PC-3 (cell line): ENCODE measurements around the gene MARK2. TPM values are rescaled to one million over a fixed set of nuclear protein-coding genes. Genes with fewer than 3 reads are reported as not detected.

Experiments used
- ATAC-seq: fragments of 200-7000 bp; cut with Tn5 transposase; 2 replicates; pipeline ENCODE4 v1.9.1; 2020; ENCODE audit warnings: mild to moderate bottlenecking, moderate library complexity
- BruUV-seq: library from RNA; stranded (reverse); fragments of 400-500 nt; replicated peaks from 2 replicates; lab custom pipeline; 2021; lab: Mats Ljungman, UMichigan
- CTCF ChIA-PET: fragments of 300-600 bp; sonication (Branson Sonifier 250); formaldehyde crosslinking; loops from one replicate; lab custom pipeline; 2022; ENCODE audit warnings: antibody characterized with exemption; lab: Charles Lee
- POLR2A ChIA-PET: fragments of 300-600 bp; sonication (Branson Sonifier 250); formaldehyde crosslinking; loops from one replicate; lab custom pipeline; 2022; ENCODE audit warnings: antibody characterized with exemption; ENCODE audit not compliant: unreplicated experiment; lab: Charles Lee
- DNase-seq: peaks from one replicate; pipeline ENCODE4 v3.0.0-alpha.2; 2015
- H2AFZ ChIP-seq: fragments of 300-600 bp; sonication (generic); 2 replicates; pipeline ENCODE4 v1.6.0; 2016; ENCODE audit warnings: antibody characterized with exemption, low read length
- H3F3A ChIP-seq: fragments of 300-600 bp; sonication (generic); one replicate; pipeline ENCODE4 v1.6.0; 2017; ENCODE audit warnings: antibody characterized with exemption, low read length, control low read depth, mild to moderate bottlenecking; ENCODE audit not compliant: unreplicated experiment
- H3K27ac ChIP-seq: fragments of 300-600 bp; sonication (generic); 2 replicates; pipeline ENCODE4 v1.5.1; 2016; ENCODE audit warnings: mild to moderate bottlenecking, low read length
- H3K27me3 ChIP-seq: fragments of 300-600 bp; sonication (generic); 2 replicates; pipeline ENCODE4 v1.6.1; 2016; ENCODE audit warnings: low read length, mixed read lengths
- H3K36me3 ChIP-seq: fragments of 300-600 bp; sonication (generic); 2 replicates; pipeline ENCODE4 v1.6.1; 2016; ENCODE audit warnings: low read depth, mixed run types, low read length, mixed read lengths
- H3K4me1 ChIP-seq: fragments of 300-600 bp; sonication (generic); 2 replicates; pipeline ENCODE4 v1.5.1; 2016; ENCODE audit warnings: low read length; ENCODE audit not compliant: insufficient read depth
- H3K4me2 ChIP-seq: fragments of 300-600 bp; sonication (generic); 2 replicates; pipeline ENCODE4 v1.6.0; 2016; ENCODE audit warnings: low read length
- H3K4me3 ChIP-seq: fragments of 300-600 bp; sonication (generic); 2 replicates; pipeline ENCODE4 v1.5.1; 2016; ENCODE audit warnings: mild to moderate bottlenecking, low read length, mixed read lengths
- H3K79me2 ChIP-seq: fragments of 300-600 bp; sonication (generic); 2 replicates; pipeline ENCODE4 v1.6.1; 2017; ENCODE audit warnings: low read length, mixed read lengths
- H3K9ac ChIP-seq: fragments of 300-600 bp; sonication (generic); 2 replicates; pipeline ENCODE4 v1.6.0; 2016; ENCODE audit warnings: mild to moderate bottlenecking, low read length
- H3K9me2 ChIP-seq: fragments of 300-600 bp; sonication (generic); replicated peaks from 2 replicates; pipeline ENCODE4 v1.6.1; 2016; ENCODE audit warnings: mixed run types, low read length, mixed read lengths
- H3K9me3 ChIP-seq: fragments of 300-600 bp; sonication (generic); 2 replicates; pipeline ENCODE4 v1.6.1; 2016; ENCODE audit warnings: low read length, mixed read lengths
- H4K20me1 ChIP-seq: fragments of 300-600 bp; sonication (generic); 2 replicates; pipeline ENCODE4 v1.6.1; 2016; ENCODE audit warnings: low read length, mixed read lengths
- EZH2 ChIP-seq: fragments of 300-600 bp; sonication (generic); IDR thresholded peaks from one replicate; pipeline ENCODE4 v1.6.1; 2017; ENCODE audit warnings: antibody characterized with exemption, mild to moderate bottlenecking, low read length; ENCODE audit not compliant: unreplicated experiment
- EZH2phosphoT487 ChIP-seq: fragments of 300-600 bp; sonication (generic); IDR thresholded peaks from 2 replicates; pipeline ENCODE4 v1.6.1; 2018; ENCODE audit warnings: mild to moderate bottlenecking, antibody characterized with exemption, low read length, borderline replicate concordance
- intact Hi-C: fragments of 100-400 bp; cut with micrococcal nuclease; formaldehyde crosslinking; loops from 2 replicates; pipeline ENCODE4 v1.9.0; 2023
- total RNA-seq: library from RNA; depleted of rRNA; stranded (reverse); fragments of >200 nt; gene quantifications from 2 replicates; pipeline ENCODE4 v1.2.3, GENCODE V29; 2014
- TF ChIP-seq, protein P1 (sequence below): fragments of 300-600 bp; sonication (generic); conservative IDR thresholded peaks from 2 replicates; pipeline ENCODE4 v1.5.1; 2017; ENCODE audit warnings: antibody characterized with exemption, low read depth, mild to moderate bottlenecking, low read length

MARK2 gene
- total RNA-seq, 1 experiment from 2014 or later: 60.1 TPM

- no TSS peak for BruUV-seq
- no peaks in the 10 kb centered on the region for H3K27me3 ChIP-seq
- peaks cover 14% of the 10 kb centered on the region for H3K4me1 ChIP-seq
- H3K9me3 ChIP-seq: no peaks in the 10 kb centered on the region
- H3K4me3 ChIP-seq: peak overlapping the region; percentile 66
- H3K9ac ChIP-seq: peak overlapping the region; percentile 33
- TF ChIP-seq, protein P1, sequence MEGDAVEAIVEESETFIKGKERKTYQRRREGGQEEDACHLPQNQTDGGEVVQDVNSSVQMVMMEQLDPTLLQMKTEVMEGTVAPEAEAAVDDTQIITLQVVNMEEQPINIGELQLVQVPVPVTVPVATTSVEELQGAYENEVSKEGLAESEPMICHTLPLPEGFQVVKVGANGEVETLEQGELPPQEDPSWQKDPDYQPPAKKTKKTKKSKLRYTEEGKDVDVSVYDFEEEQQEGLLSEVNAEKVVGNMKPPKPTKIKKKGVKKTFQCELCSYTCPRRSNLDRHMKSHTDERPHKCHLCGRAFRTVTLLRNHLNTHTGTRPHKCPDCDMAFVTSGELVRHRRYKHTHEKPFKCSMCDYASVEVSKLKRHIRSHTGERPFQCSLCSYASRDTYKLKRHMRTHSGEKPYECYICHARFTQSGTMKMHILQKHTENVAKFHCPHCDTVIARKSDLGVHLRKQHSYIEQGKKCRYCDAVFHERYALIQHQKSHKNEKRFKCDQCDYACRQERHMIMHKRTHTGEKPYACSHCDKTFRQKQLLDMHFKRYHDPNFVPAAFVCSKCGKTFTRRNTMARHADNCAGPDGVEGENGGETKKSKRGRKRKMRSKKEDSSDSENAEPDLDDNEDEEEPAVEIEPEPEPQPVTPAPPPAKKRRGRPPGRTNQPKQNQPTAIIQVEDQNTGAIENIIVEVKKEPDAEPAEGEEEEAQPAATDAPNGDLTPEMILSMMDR: no peak
- TF ChIP-seq EZH2: no peak
- TF ChIP-seq EZH2phosphoT487: no peak
- ChIA-PET POLR2A (no interaction called here), CTCF (interaction anchor here (0.6 to 1.9 kb wide), 3 partner anchors 8 to 1815 kb away, joined by 3 to 8 read pairs (median 4); partner anchors contain the start of gene MARK2)
- peak overlapping the region; percentile 8 for H3K27ac ChIP-seq
- peak overlapping the region; percentile 96 for H3K4me2 ChIP-seq
- H3K36me3 ChIP-seq: peaks cover 4% of the 10 kb centered on the region; the same call in 1 of the 2 replicates
- no peaks in the 10 kb centered on the region for H3F3A ChIP-seq
- ATAC-seq (peak; percentile 10), DNase-seq (peak; percentile 51)
- H2AFZ ChIP-seq: peak overlapping the region; percentile 93
- intact Hi-C loops: loop anchor here (2.0 kb wide), 1 partner anchor 97 kb away; no protein-coding TSS in a partner anchor
- peaks cover 5% of the 10 kb centered on the region; the same call in 1 of the 2 replicates for H4K20me1 ChIP-seq
- peaks cover 41% of the 10 kb centered on the region for H3K79me2 ChIP-seq
- H3K9me2 ChIP-seq: no peaks in the 10 kb centered on the region
Observed at GRCh38 chr11:63937713-63938478, 99.0 kb downstream of the MARK2 start.

GRCh38 chr11:63938479-63939396, 99.8 kb downstream of the MARK2 start, which contains the start of gene NAA40:
TSS of gene NAA40 (plus strand) at chr11:63939002. CDS start at chr11:63939097, 95 bp downstream.
- ATAC-seq: peak; percentile 95
- H4K20me1 ChIP-seq: peaks cover 5% of the 10 kb centered on the region; the same call in 1 of the 2 replicates
- peak within 1 kb of the TSS; percentile 100 for H3K4me2 ChIP-seq
- H3K27me3 ChIP-seq: no peaks in the 10 kb centered on the region
- H3F3A ChIP-seq: no peaks in the 10 kb centered on the region
- POLR2A ChIA-PET: no interaction called here
- DNase-seq: peak; percentile 99
- H3K4me1 ChIP-seq: peaks cover 14% of the 10 kb centered on the region
- intact Hi-C loops: loop anchor here (2.0 kb wide), 1 partner anchor 98 kb away; no protein-coding TSS in a partner anchor
- CTCF ChIA-PET: interaction anchor here (0.5 to 1.9 kb wide), 5 partner anchors 7 to 379 kb away, joined by 3 to 8 read pairs (median 5); partner anchors contain the start of genes MARK2 and PRDX5
- H3K9me2 ChIP-seq: no peaks in the 10 kb centered on the region
- BruUV-seq: no TSS peak
- peaks cover 49% of the 10 kb centered on the region for H3K79me2 ChIP-seq
- peak within 1 kb of the TSS; percentile 93 for H2AFZ ChIP-seq
- H3K9ac ChIP-seq: peak within 1 kb of the TSS; percentile 87
- H3K36me3 ChIP-seq: peaks cover 4% of the 10 kb centered on the region; the same call in 1 of the 2 replicates
- H3K4me3 ChIP-seq: peak within 1 kb of the TSS; percentile 95
- H3K27ac ChIP-seq: peak within 1 kb of the TSS; percentile 8
- TF ChIP-seq, protein P1: no peak
- peak; percentile 84 for TF ChIP-seq EZH2phosphoT487
- H3K9me3 ChIP-seq: no peaks in the 10 kb centered on the region
